Endothelial cell of umbilical vein (primary cell): ENCODE measurements around the gene RBMS1. TPM values are rescaled to one million over a fixed set of nuclear protein-coding genes. Genes with fewer than 3 reads are reported as not detected.

Experiments
- BruUV-seq: library from RNA; stranded (reverse); fragments of 400-500 nt; replicated peaks from 2 replicates; lab custom pipeline; 2021; lab: Mats Ljungman, UMichigan
- CTCF ChIA-PET: fragments of 300-600, 350-600 bp; sonication (Branson Sonifier 250); formaldehyde crosslinking; loops from one replicate; lab custom pipeline; 2021; ENCODE audit warnings: antibody characterized with exemption, inconsistent platforms; lab: Charles Lee
- POLR2A ChIA-PET: fragments of 300-600, 350-600 bp; sonication (Branson Sonifier 250); formaldehyde crosslinking; loops from one replicate; lab custom pipeline; 2021; ENCODE audit warnings: antibody characterized with exemption, inconsistent platforms; lab: Charles Lee
- DNase-seq: peaks from one replicate; pipeline ENCODE4 v3.0.0-alpha.2; 2011; ENCODE audit warnings: low read depth, low spot score
- FAIRE-seq: peaks from 2 replicates; lab custom pipeline; 2011; peaks lifted over from hg19 to GRCh38; lab: Jason Lieb, UNC
- H2AFZ ChIP-seq: 2 replicates; pipeline ENCODE4 v1.6.0; 2012; ENCODE audit warnings: low read depth, low read length, control low read depth, inconsistent platforms
- H3K27ac ChIP-seq: 2 replicates; pipeline ENCODE4 v1.5.1; 2011; ENCODE audit warnings: low read depth, mild to moderate bottlenecking, control low read depth, low read length, moderate library complexity; ENCODE audit not compliant: insufficient read depth
- H3K27me3 ChIP-seq, 2 experiments: 2 replicates each; pipeline versions ENCODE4 v1.6.0 to v1.6.1; 2011; ENCODE audit warnings: low read length in 2 of 2, mixed read lengths in 1 of 2; ENCODE audit not compliant: control insufficient read depth in 2 of 2, insufficient read depth in 2 of 2
- H3K36me3 ChIP-seq, 2 experiments: 2 replicates in 1 of 2; 3 replicates in 1 of 2; pipeline ENCODE4 v1.5.1; 2011; ENCODE audit warnings: low read length in 2 of 2, mild to moderate bottlenecking in 1 of 2, moderate library complexity in 1 of 2; ENCODE audit not compliant: control insufficient read depth in 2 of 2, insufficient read depth in 2 of 2; ENCODE audit errors: extremely low read depth in 1 of 2
- H3K4me1 ChIP-seq: 3 replicates; pipeline ENCODE4 v1.5.1; 2011; ENCODE audit warnings: mild to moderate bottlenecking, low read length; ENCODE audit not compliant: control insufficient read depth, insufficient read depth; ENCODE audit errors: extremely low read depth
- H3K4me2 ChIP-seq: 2 replicates; pipeline ENCODE4 v1.6.1; 2011; ENCODE audit warnings: low read length, control low read depth, mixed read lengths; ENCODE audit not compliant: insufficient read depth
- H3K4me3 ChIP-seq, 3 experiments: fragments of 200-600 bp in 1 of 3; sonication (generic), shearing (Covaris generic) in 1 of 3; replicated peaks in 1 of 3; 2 replicates each; pipeline ENCODE4 v1.5.1; 2011 to 2016; ENCODE audit warnings: control low read depth in 3 of 3, low read length in 3 of 3, mild to moderate bottlenecking in 2 of 3, inconsistent platforms in 1 of 3, low read depth in 1 of 3, moderate library complexity in 1 of 3; ENCODE audit not compliant: insufficient read depth in 1 of 3
- H3K79me2 ChIP-seq: 2 replicates; pipeline ENCODE4 v1.6.0; 2012; ENCODE audit warnings: low read length, inconsistent platforms; ENCODE audit not compliant: control insufficient read depth, insufficient read depth
- H3K9ac ChIP-seq: replicated peaks from 2 replicates; pipeline ENCODE3; 2011; ENCODE audit warnings: low read length, control low read depth; ENCODE audit not compliant: insufficient read depth; ENCODE audit errors: extremely low read depth
- H3K9me1 ChIP-seq: replicated peaks from 3 replicates; pipeline ENCODE4 v1.6.0; 2011; ENCODE audit warnings: mild to moderate bottlenecking, low read length; ENCODE audit not compliant: control insufficient read depth, insufficient read depth; ENCODE audit errors: extremely low read depth
- H3K9me3 ChIP-seq: replicated peaks from 2 replicates; pipeline ENCODE4 v1.5.1; 2012; ENCODE audit warnings: low read length, inconsistent platforms; ENCODE audit not compliant: control insufficient read depth, insufficient read depth
- H4K20me1 ChIP-seq: replicated peaks from 2 replicates; pipeline ENCODE3; 2011; ENCODE audit warnings: mild to moderate bottlenecking, low read length; ENCODE audit not compliant: control insufficient read depth, insufficient read depth; ENCODE audit errors: extremely low read depth
- CTCF ChIP-seq, 2 donors: IDR thresholded peaks; 1 replicate in 1 of 2; 2 replicates in 1 of 2; pipeline ENCODE4 v1.5.1; 2011; ENCODE audit warnings: low read length in 2 of 2, mild to moderate bottlenecking in 2 of 2, moderate library complexity in 2 of 2, control low read depth in 1 of 2, inconsistent platforms in 1 of 2, low read depth in 1 of 2; ENCODE audit not compliant: insufficient read depth in 1 of 2; ENCODE audit errors: extremely low read depth in 1 of 2
- EZH2 ChIP-seq: IDR thresholded peaks from 2 replicates; pipeline ENCODE4 v1.6.1; 2012; ENCODE audit warnings: borderline replicate concordance, low read depth, mild to moderate bottlenecking, moderate library complexity, low read length, inconsistent platforms; ENCODE audit not compliant: severe bottlenecking
- FOS ChIP-seq: IDR thresholded peaks from 2 replicates; pipeline ENCODE4 v1.6.1; 2011; ENCODE audit warnings: mild to moderate bottlenecking, low read length, moderate library complexity, borderline replicate concordance; ENCODE audit not compliant: insufficient read depth
- GATA2 ChIP-seq: IDR thresholded peaks from 2 replicates; pipeline ENCODE4 v1.7.0; 2011; ENCODE audit warnings: low read depth, mild to moderate bottlenecking, moderate library complexity, mixed read lengths, low read length; ENCODE audit not compliant: insufficient read length, insufficient read depth
- JUN ChIP-seq: IDR thresholded peaks from 2 replicates; pipeline ENCODE4 v1.6.1; 2011; ENCODE audit warnings: borderline replicate concordance, low read depth; ENCODE audit not compliant: insufficient read length, insufficient read depth
- MYC ChIP-seq: IDR thresholded peaks from one replicate; pipeline ENCODE4 v1.6.1; 2011; ENCODE audit warnings: mild to moderate bottlenecking, low read depth, low read length
- POLR2A ChIP-seq: IDR thresholded peaks from 2 replicates; pipeline ENCODE4 v1.6.1; 2012; ENCODE audit warnings: low read depth, mild to moderate bottlenecking, control low read depth, low read length
- POLR2AphosphoS5 ChIP-seq: IDR thresholded peaks from 2 replicates; pipeline ENCODE4 v1.6.1; 2012; ENCODE audit warnings: low read depth, mild to moderate bottlenecking, control low read depth, low read length, moderate library complexity; ENCODE audit not compliant: insufficient read depth
- dilution Hi-C: fragments of 300-500 bp; cut with MboI; formaldehyde crosslinking; loops from one replicate; pipeline ENCODE4 v1.15.0; 2019; ENCODE audit warnings: low sequenced_read_pairs; ENCODE audit not compliant: extremely low pct_ligation_motif_present
- intact Hi-C: fragments of 100-400 bp; cut with micrococcal nuclease; formaldehyde crosslinking; loops from one replicate; pipeline ENCODE4 v1.10.0; 2022
- polyA plus RNA-seq, 4 experiments: library from polyadenylated mRNA; depleted of rRNA in 3 of 4; stranded (reverse) in 3 of 4; unstranded in 1 of 4; fragments of >200 nt; gene quantifications; 2 replicates each; pipeline versions ENCODE4 v1.2.1 to v1.2.3, GENCODE V29; 2011 to 2012; ENCODE audit warnings: missing spikeins in 1 of 4
- total RNA-seq: library from RNA; stranded (reverse); gene quantifications from 2 replicates; pipeline ENCODE4 v1.2.3, GENCODE V29; 2021
- TF ChIP-seq, protein P1 (sequence below): IDR thresholded peaks from 2 replicates; pipeline ENCODE4 v1.6.1; 2011; ENCODE audit not compliant: insufficient read depth, insufficient read length

Gene RBMS1
- total and polyA plus RNA-seq, 2 donors (not counting 3 experiments of a cell fraction or from before 2014, with no cell fraction given): 60.0 to 93.3 TPM

- Histone ChIP-seq H3K79me2 (peaks cover 41% of the 10 kb centered on the region), H3K27ac (no peak overlapping the region), H2AFZ (no peak overlapping the region), H3K9me3 (no peaks in the 10 kb centered on the region), H3K9me1 (peaks cover 3% of the 10 kb centered on the region), H3K4me1 (peaks cover 26% of the 10 kb centered on the region), H3K4me3 (no peak overlapping the region), H3K9ac (no peak overlapping the region), H3K36me3 (no peaks in the 10 kb centered on the region), H3K4me2 (no peak overlapping the region), H4K20me1 (no peaks in the 10 kb centered on the region), H3K27me3 (no peaks in the 10 kb centered on the region)
- FAIRE-seq: no peak
- POLR2A ChIA-PET: no interaction called here
- DNase-seq: no peak
- CTCF ChIA-PET: interaction anchor here (3.7 kb wide), 1 partner anchor 49 kb away, joined by 24 read pairs; no protein-coding TSS in a partner anchor
- no TSS peak for BruUV-seq
- dilution Hi-C loops (no loop called here), intact Hi-C loops (loop anchor here (5.0 kb wide), 2 partner anchors 94 to 214 kb away; no protein-coding TSS in a partner anchor)
- TF ChIP-seq CTCF (IDR thresholded peaks at IDR 0.05; ENCODE audit: extremely low read depth in 1 of 2, insufficient read depth in 1 of 2, low read depth in 1 of 2, low read length in 2 of 2): no peak
- no peak for TF ChIP-seq GATA2
- TF ChIP-seq, protein P1, sequence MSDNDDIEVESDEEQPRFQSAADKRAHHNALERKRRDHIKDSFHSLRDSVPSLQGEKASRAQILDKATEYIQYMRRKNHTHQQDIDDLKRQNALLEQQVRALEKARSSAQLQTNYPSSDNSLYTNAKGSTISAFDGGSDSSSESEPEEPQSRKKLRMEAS: no peak
- TF ChIP-seq POLR2AphosphoS5: no peak
- TF ChIP-seq JUN: no peak
- no peak for TF ChIP-seq POLR2A
- no peak for TF ChIP-seq MYC
- TF ChIP-seq FOS: no peak
- no peak for TF ChIP-seq EZH2
Observed at GRCh38 chr2:160426604-160427003, 67.0 kb downstream of the RBMS1 start.
